ENCODE measurements around the gene MACROD2.

MACROD2 gene

GRCh38 chr20:14644306-14645097, 649.2 kb downstream of the MACROD2 start:
- in situ Hi-C loops (cut with HindIII; ENCODE audit: low sequenced_read_pairs), result no loop called here
- TF ChIP-seq CTCF (IDR thresholded peaks at IDR 0.05; ENCODE audit: low read depth, low read length, missing control alignments), result no peak
- H3K4me3 ChIP-seq (ENCODE audit: low read depth, low read length), result no peak overlapping the region

GRCh38 chr20:14647016-14647415, 651.7 kb downstream of the MACROD2 start:
- in situ Hi-C loops (cut with HindIII; ENCODE audit: low sequenced_read_pairs), result no loop called here
- no peak for TF ChIP-seq CTCF (IDR thresholded peaks at IDR 0.05; ENCODE audit: low read depth, low read length, missing control alignments)
- no peak for DNase-seq (ENCODE audit: low read depth)
- H3K4me3 ChIP-seq (ENCODE audit: low read depth, low read length), result no peak overlapping the region

More at GRCh38 chr20:14644306-14645097, 649.2 kb downstream of the MACROD2 start:
- no peak for DNase-seq (ENCODE audit: low read depth)

GRCh38 chr20:14649662-14650061, 654.3 kb downstream of the MACROD2 start:
- TF ChIP-seq CTCF (IDR thresholded peaks at IDR 0.05; ENCODE audit: low read depth, low read length, missing control alignments), result no peak
- DNase-seq (ENCODE audit: low read depth), result no peak
- in situ Hi-C loops (cut with HindIII; ENCODE audit: low sequenced_read_pairs), result no loop called here
- no peak overlapping the region for H3K4me3 ChIP-seq (ENCODE audit: low read depth, low read length)

- no peak for TF ChIP-seq CTCF (IDR thresholded peaks at IDR 0.05; ENCODE audit: low read depth, low read length, missing control alignments)
- no peak overlapping the region for H3K4me3 ChIP-seq (ENCODE audit: low read depth, low read length)
- in situ Hi-C loops (cut with HindIII; ENCODE audit: low sequenced_read_pairs), result loop anchor here (5.0 kb wide), 1 partner anchor 55 kb away; no protein-coding TSS in a partner anchor
- DNase-seq (ENCODE audit: low read depth), result no peak
Measured at GRCh38 chr20:14657266-14658005, 662.1 kb downstream of the MACROD2 start.

- in situ Hi-C loops (cut with HindIII; ENCODE audit: low sequenced_read_pairs), result no loop called here
- no peak for TF ChIP-seq CTCF (IDR thresholded peaks at IDR 0.05; ENCODE audit: low read depth, low read length, missing control alignments)
- H3K4me3 ChIP-seq (ENCODE audit: low read depth, low read length), result no peak overlapping the region
- DNase-seq (ENCODE audit: low read depth), result no peak
Measured at GRCh38 chr20:14664101-14664500, 668.8 kb downstream of the MACROD2 start.

GRCh38 chr20:14666696-14667095, 671.4 kb downstream of the MACROD2 start:
- in situ Hi-C loops (cut with HindIII; ENCODE audit: low sequenced_read_pairs), result no loop called here
- H3K4me3 ChIP-seq (ENCODE audit: low read depth, low read length), result no peak overlapping the region
- TF ChIP-seq CTCF (IDR thresholded peaks at IDR 0.05; ENCODE audit: low read depth, low read length, missing control alignments), result no peak
- DNase-seq (ENCODE audit: low read depth), result no peak

Data from astrocyte of the cerebellum (primary cell).